Fibroblast of lung (primary cell): Measurements from ENCODE around the gene DCDC2.

Experiments
- EZH2 ChIP-seq: IDR thresholded peaks from 2 replicates; pipeline ENCODE4 v1.5.1; 2012; ENCODE audit warnings: low read length, control low read depth, mild to moderate bottlenecking; ENCODE audit errors: missing control alignments
- TF ChIP-seq, protein P1 (sequence below), 2 donors: IDR thresholded peaks in 1 of 2; conservative IDR thresholded peaks in 1 of 2; 1 replicate in 1 of 2; 2 replicates in 1 of 2; pipeline ENCODE4 v1.5.1; 2011 to 2012; ENCODE audit warnings: low read length in 2 of 2, control low read depth in 1 of 2, inconsistent platforms in 1 of 2, low read depth in 1 of 2, mild to moderate bottlenecking in 1 of 2

GRCh38 chr6:24193364-24193763 is 164.5 kb downstream of the DCDC2 start:
- TF ChIP-seq, protein P1, sequence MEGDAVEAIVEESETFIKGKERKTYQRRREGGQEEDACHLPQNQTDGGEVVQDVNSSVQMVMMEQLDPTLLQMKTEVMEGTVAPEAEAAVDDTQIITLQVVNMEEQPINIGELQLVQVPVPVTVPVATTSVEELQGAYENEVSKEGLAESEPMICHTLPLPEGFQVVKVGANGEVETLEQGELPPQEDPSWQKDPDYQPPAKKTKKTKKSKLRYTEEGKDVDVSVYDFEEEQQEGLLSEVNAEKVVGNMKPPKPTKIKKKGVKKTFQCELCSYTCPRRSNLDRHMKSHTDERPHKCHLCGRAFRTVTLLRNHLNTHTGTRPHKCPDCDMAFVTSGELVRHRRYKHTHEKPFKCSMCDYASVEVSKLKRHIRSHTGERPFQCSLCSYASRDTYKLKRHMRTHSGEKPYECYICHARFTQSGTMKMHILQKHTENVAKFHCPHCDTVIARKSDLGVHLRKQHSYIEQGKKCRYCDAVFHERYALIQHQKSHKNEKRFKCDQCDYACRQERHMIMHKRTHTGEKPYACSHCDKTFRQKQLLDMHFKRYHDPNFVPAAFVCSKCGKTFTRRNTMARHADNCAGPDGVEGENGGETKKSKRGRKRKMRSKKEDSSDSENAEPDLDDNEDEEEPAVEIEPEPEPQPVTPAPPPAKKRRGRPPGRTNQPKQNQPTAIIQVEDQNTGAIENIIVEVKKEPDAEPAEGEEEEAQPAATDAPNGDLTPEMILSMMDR (conservative IDR thresholded peaks at IDR 0.05 in 1 of 2, IDR thresholded peaks at IDR 0.05 in 1 of 2; ENCODE audit: low read depth in 1 of 2, low read length in 2 of 2): no peak
- no peak for TF ChIP-seq EZH2
